Astrocyte (in vitro differentiated cells and primary cell): ENCODE results near the gene ZNF410.

Experiments used
- CTCF ChIP-seq: IDR thresholded peaks from 2 replicates; pipeline ENCODE4 v1.5.1; 2011; ENCODE audit warnings: low read depth, mild to moderate bottlenecking, inconsistent platforms, low read length, moderate library complexity; ENCODE audit not compliant: insufficient read depth
- EZH2 ChIP-seq: IDR thresholded peaks from 2 replicates; pipeline ENCODE4 v1.6.1; 2012; ENCODE audit warnings: mild to moderate bottlenecking, low read length, inconsistent platforms; ENCODE audit not compliant: insufficient read depth

GRCh38 chr14:73863209-73863608 is 23.4 kb upstream of the ZNF410 start:
- TF ChIP-seq CTCF (no peak), EZH2 (no peak)
